ENCODE data around the gene EFHD2. TPM values are rescaled to one million over a fixed set of nuclear protein-coding genes. Genes with fewer than 3 reads are reported as not detected.

Gene EFHD2
- total RNA-seq, 2 donors from 2014 or later, result 69.9 to 281 TPM

GRCh38 chr1:15407580-15407979 is 2.1 kb upstream of the EFHD2 start:
- no peaks in the 10 kb centered on the region for H3K9me3 ChIP-seq
- DNase-seq (ENCODE audit: low spot score), result no peak
- H3K36me3 ChIP-seq, result no peaks in the 10 kb centered on the region
- H3K4me1 ChIP-seq (replicated peaks), result peaks cover 10% of the 10 kb centered on the region
- H3K4me3 ChIP-seq, result no peak overlapping the region
- intact Hi-C loops (cut with DNase I), result loop anchor here (5.0 kb wide), 1 partner anchor 65 kb away; no protein-coding TSS in a partner anchor
- TF ChIP-seq POLR2AphosphoS5 (IDR thresholded peaks at IDR 0.05), result no peak
- no peak overlapping the region for H3K27ac ChIP-seq
- H3K27me3 ChIP-seq (replicated peaks; ENCODE audit: insufficient read depth), result no peaks in the 10 kb centered on the region
- 84% methylated on average over 7 of the region's 7 CpGs for WGBS

- Histone ChIP-seq H3K27ac (peak overlapping the region; percentile 74 to 75), H3K36me3 (no peaks in the 10 kb centered on the region), H3K27me3 (replicated peaks; ENCODE audit: insufficient read depth) (no peaks in the 10 kb centered on the region), H3K9me3 (no peaks in the 10 kb centered on the region), H3K4me1 (replicated peaks) (peaks cover 10% of the 10 kb centered on the region), H3K4me3 (peak overlapping the region; percentile 89 to 94)
- WGBS, result 36% methylated on average over 14 of the region's 14 CpGs
- DNase-seq (ENCODE audit: low spot score), result no peak
- intact Hi-C loops (cut with DNase I), result loop anchor here (5.0 kb wide), 1 partner anchor 67 kb away; no protein-coding TSS in a partner anchor
- TF ChIP-seq POLR2AphosphoS5 (IDR thresholded peaks at IDR 0.05) (no peak), CTCF (IDR thresholded peaks at IDR 0.05) (no peak), POLR2A (IDR thresholded peaks at IDR 0.05) (no peak)
These were observed 749 bp upstream of the EFHD2 start for GRCh38 chr1:15408890-15409387.

GRCh38 chr1:15410223-15410883 is 665 bp downstream of the EFHD2 start:
- Histone ChIP-seq H3K4me1 (replicated peaks) (peaks cover 10% of the 10 kb centered on the region), H3K9me3 (no peaks in the 10 kb centered on the region), H3K27ac (peak overlapping the region; percentile 72 to 74), H3K4me3 (peak overlapping the region; percentile 89 to 94), H3K36me3 (no peaks in the 10 kb centered on the region), H3K27me3 (replicated peaks; ENCODE audit: insufficient read depth) (no peaks in the 10 kb centered on the region)
- no peak for DNase-seq (ENCODE audit: low spot score)
- 1% methylated on average over 49 of the region's 53 CpGs for WGBS
- no peak for TF ChIP-seq POLR2AphosphoS5 (IDR thresholded peaks at IDR 0.05)
- TF ChIP-seq CTCF (IDR thresholded peaks at IDR 0.05), result no peak
- no peak for TF ChIP-seq POLR2A (IDR thresholded peaks at IDR 0.05)
- intact Hi-C loops (cut with DNase I), result no loop called here

- no peak for DNase-seq (ENCODE audit: low spot score)
- H3K9me3 ChIP-seq, result no peaks in the 10 kb centered on the region
- peak overlapping the region; percentile 72 to 74 for H3K27ac ChIP-seq
- intact Hi-C loops (cut with DNase I), result no loop called here
- H3K27me3 ChIP-seq (replicated peaks; ENCODE audit: insufficient read depth), result no peaks in the 10 kb centered on the region
- TF ChIP-seq CTCF (IDR thresholded peaks at IDR 0.05), result no peak
- no peak for TF ChIP-seq POLR2AphosphoS5 (IDR thresholded peaks at IDR 0.05)
- TF ChIP-seq POLR2A (IDR thresholded peaks at IDR 0.05), result no peak
- 19% methylated on average over 11 of the region's 11 CpGs for WGBS
- no peaks in the 10 kb centered on the region for H3K36me3 ChIP-seq
- H3K4me1 ChIP-seq (replicated peaks), result peaks cover 12% of the 10 kb centered on the region
- H3K4me3 ChIP-seq, result peak overlapping the region; percentile 89 to 94
These were observed 1.2 kb downstream of the EFHD2 start for GRCh38 chr1:15410884-15411245.

GRCh38 chr1:15411593-15412137 is 2.0 kb downstream of the EFHD2 start:
- peak overlapping the region in 1 of 2 donors; percentile 74 for H3K27ac ChIP-seq
- no peaks in the 10 kb centered on the region for H3K9me3 ChIP-seq
- TF ChIP-seq CTCF (IDR thresholded peaks at IDR 0.05) (no peak), POLR2A (IDR thresholded peaks at IDR 0.05) (peak; percentile 24)
- no peaks in the 10 kb centered on the region for H3K27me3 ChIP-seq (replicated peaks; ENCODE audit: insufficient read depth)
- no peaks in the 10 kb centered on the region for H3K36me3 ChIP-seq
- 37% methylated on average over 11 of the region's 12 CpGs for WGBS
- H3K4me1 ChIP-seq (replicated peaks), result peaks cover 16% of the 10 kb centered on the region
- intact Hi-C loops (cut with DNase I), result no loop called here
- peak overlapping the region; percentile 89 to 94 for H3K4me3 ChIP-seq
- no peak for DNase-seq (ENCODE audit: low spot score)

Measured in prostate gland (tissue), 2 donors.